OCI-LY3 (cell line): ENCODE results near the gene PSMA8.

Experiments
- CTCF ChIP-seq: fragments of 200-600, 300-600 bp; sonication (generic); IDR thresholded peaks from 2 replicates; pipeline ENCODE4 v1.5.1; 2014; ENCODE audit warnings: antibody characterized with exemption, low read length, low read depth
- EZH2phosphoT487 ChIP-seq: fragments of 200-600 bp; shearing (Covaris generic); IDR thresholded peaks from 2 replicates; pipeline ENCODE4 v1.6.1; 2018; ENCODE audit warnings: antibody characterized with exemption, mixed run types, low read depth

- TF ChIP-seq CTCF, result no peak
- no peak for TF ChIP-seq EZH2phosphoT487
Observed at GRCh38 chr18:26215247-26215970, 81.7 kb downstream of the PSMA8 start.
